Forelimb muscle (tissue), 1 donor: Measurements from ENCODE around the gene RPL19. TPM values are rescaled to one million over a fixed set of nuclear protein-coding genes. Genes with fewer than 3 reads are reported as not detected.
"Not testable (repeated sequence)": the region's sequence is repeated elsewhere in the genome, so short reads cannot be mapped to it uniquely, and the experiment has no call there.

Source experiments
- DNase-seq: peaks from one replicate; pipeline ENCODE4 v3.0.0-alpha.2; 2013; ENCODE audit warnings: low read depth
- polyA plus RNA-seq: library from polyadenylated mRNA; unstranded; fragments of 120-200 nt; gene quantifications from one replicate; pipeline ENCODE4 v1.2.1, GENCODE V29; 2013; ENCODE audit not compliant: insufficient read length

Gene RPL19
- polyA plus RNA-seq, 1 donor: 2,814 TPM

DNA sequence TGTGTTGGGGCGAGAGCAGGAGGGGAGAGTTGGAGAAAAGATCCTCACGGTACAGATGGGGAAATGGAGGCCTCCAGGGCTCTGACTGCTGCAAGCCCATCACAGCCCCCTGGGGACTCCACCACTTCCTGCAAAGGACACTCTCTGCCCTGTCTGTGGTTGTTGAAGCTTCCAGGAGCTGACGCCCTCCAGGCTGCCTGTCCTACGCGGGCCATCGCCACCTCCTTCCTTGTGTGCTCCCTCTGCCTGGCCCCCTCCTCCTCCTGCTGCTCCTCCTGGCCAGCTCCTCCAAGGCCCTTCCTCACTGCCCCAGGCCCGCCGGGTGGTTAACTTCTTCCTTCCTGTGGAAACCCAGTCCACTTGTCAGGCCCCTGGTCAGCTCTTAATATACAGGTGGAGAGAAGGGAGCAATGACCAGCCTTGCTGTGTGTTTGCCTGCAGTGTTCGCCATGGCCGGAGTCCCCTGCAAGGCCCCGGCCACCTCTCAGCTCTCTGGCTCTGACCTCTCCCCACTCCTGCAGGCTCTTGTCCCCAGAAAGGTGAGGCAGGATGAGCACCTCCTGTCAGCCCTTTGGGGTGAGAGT, 44.0 kb downstream of the RPL19 start:
- no peak for DNase-seq

DNA sequence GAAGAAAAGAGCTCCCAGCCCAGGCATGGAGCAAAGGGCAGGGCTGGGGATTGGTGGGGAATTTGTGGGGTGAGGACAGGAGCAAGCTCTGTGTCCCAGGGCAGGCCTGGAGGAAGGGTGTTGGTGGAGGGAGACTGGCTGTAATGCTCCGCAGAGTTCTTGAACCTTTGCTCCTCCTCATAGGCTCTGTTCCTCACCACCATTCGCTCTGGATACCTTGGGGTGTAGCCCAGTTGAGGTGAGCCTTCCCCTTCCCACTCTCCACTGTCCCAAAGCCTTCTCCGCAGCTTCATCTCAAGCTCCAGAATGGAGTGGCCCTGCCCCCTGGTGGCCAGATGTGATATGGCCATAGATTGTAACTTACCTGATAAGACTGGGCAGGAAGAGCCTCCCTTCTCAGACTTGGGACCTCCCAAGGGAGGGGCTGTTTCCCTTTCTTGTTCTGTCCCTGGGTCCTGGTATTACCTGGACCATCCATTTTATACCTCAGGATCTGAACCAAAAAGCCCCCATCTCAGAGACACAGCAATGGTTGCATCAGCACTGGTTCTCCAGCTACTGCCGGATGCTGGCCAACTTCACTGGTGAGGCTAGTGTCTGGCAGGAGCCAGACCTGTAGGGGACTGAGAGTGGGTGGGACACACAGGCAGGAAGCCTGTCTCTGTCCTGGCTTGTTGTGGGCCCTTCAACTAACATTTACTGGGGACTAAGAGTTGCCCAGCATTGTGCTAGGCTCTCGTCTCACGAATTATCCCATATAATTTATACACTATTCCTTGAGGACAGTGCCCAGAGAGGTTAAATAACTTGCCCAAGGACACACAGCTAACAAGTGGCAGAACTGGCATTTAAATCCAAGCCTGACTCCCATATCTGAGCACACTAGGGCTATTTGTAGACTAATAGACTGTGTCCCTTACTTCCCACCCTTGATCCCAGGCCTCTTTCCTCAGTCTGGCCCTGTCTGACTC, 44.8 kb downstream of the RPL19 start:
- DNase-seq: peak; percentile 48

DNA sequence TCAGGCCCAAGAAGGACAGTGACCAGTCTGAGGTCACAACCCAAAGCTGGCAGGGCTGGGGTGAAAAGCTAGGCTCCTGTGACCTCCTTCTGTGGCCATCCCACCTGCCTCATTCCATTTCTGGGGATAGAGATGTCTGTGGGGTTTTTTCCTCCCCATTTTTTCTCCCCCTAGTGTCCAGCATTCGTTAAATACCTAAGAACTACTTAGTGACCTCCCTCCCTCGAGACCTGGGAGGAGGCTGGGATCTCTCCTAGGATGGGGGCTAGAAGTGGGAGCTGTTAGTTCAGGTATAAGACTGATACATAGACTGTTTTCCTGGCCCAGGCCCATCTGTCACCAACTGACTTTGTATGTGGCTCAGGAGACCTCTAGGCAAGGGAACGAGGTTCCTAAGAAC, 46.2 kb downstream of the RPL19 start:
- no peak for DNase-seq

DNA sequence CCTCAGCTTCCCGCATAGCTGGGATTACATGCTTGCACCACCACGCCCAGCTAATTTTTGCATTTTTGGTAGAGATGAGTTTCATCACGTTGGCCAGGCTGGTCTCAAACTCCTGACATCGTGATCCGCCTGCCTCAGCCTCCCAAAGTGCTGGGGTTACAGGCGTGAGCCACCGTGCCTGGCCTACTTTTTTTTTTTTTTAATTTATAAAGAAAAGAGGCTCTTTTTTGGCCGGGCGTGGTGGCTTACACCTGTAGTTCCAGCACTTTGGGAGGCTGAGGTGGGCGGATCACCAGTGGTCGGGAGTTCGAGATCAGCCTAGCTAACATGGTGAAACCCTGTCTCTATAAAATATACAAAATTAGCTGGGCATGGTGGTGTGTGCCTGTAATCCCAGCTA, 50.0 kb downstream of the RPL19 start:
- not testable (repeated sequence) for DNase-seq

DNA sequence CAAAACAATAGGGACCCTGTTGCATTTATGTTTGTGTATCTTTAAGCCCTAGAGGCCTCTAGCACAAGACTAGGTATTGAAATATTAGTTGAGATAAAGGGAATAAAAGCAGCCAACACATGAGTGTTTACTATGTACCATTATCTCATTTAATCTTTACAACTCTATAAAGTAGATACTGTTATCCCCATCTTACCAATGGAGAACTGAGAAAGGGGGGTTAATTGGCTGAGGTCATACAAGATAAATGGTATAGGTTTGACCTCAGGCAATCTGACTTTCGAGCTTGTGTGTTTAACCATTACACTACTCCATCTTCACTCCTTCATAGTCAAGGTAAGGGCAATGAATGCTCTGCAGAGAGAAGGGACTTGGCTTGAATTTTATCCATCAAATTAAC, 51.9 kb downstream of the RPL19 start:
- DNase-seq: no peak

DNA sequence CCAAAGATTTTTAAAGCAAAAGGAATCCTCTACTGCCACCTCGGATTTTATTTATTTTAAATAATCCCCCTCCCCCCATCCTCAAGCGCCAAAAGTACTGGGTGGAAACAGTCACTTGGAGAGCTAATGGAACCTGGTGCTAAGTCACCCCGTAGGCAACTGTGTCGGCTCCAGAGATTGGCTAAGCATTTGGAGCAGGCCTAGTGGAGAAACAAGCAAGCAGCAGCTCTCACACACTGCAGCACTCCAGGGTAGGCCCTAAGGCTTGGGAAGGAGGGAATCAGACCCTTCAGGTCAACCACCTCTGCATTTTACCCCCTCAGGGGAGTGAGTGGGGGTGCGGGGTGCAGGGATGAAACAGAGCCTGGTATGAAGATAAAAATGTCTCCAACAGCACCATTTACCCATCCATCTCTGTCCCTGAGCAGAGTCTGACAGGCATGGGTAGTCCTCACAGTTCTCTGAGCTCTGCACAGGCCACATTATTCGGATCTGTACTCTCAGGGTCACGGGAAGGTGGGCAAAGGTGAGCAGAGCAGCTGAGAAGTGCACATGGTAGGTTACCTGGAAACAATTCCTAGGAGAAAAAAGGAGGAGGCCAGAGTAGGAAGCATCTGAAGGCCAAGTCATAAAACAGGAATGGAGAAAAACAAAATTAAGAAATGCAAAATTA, 52.8 kb downstream of the RPL19 start:
- no peak for DNase-seq

Other genes starting within 250 kb of the RPL19 start
- not detected for gene FBXO47, start 232.9 kb upstream of the RPL19 start, polyA plus RNA-seq
- gene PLXDC1, start 48.6 kb upstream of the RPL19 start, polyA plus RNA-seq: 5.0 TPM
- gene ARL5C, start 34.1 kb upstream of the RPL19 start, polyA plus RNA-seq: 0.59 TPM
- gene CACNB1, start 2.6 kb upstream of the RPL19 start, polyA plus RNA-seq: 232 TPM
- gene STAC2, start 25.7 kb downstream of the RPL19 start, polyA plus RNA-seq: 0.25 TPM
- 6.1 TPM for gene FBXL20, start 201.3 kb downstream of the RPL19 start, polyA plus RNA-seq